Ovary (tissue), 3 donors: ENCODE results near the gene XPO5.

Experiments used
- EP300 ChIP-seq: sonication (generic); formaldehyde crosslinking; IDR thresholded peaks from one replicate; pipeline ENCODE4 v1.6.1; 2017; ENCODE audit warnings: antibody characterized with exemption
- POLR2A ChIP-seq: fragments of 450-650 bp; IDR thresholded peaks from one replicate; pipeline ENCODE4 v1.6.1; 2017; ENCODE audit warnings: antibody characterized with exemption, mild to moderate bottlenecking, moderate library complexity
- TF ChIP-seq, protein P1 (sequence below), 3 donors: fragments of 450-650 bp in 2 of 3; fragments of 200-600 bp in 1 of 3; IDR thresholded peaks; one replicate each; pipeline versions ENCODE4 v1.5.1 to v1.8.0; 2016 to 2022; ENCODE audit warnings: antibody characterized with exemption in 3 of 3, mild to moderate bottlenecking in 1 of 3
- donor health status: DM: no; HTN: no; CAD: no.

DNA sequence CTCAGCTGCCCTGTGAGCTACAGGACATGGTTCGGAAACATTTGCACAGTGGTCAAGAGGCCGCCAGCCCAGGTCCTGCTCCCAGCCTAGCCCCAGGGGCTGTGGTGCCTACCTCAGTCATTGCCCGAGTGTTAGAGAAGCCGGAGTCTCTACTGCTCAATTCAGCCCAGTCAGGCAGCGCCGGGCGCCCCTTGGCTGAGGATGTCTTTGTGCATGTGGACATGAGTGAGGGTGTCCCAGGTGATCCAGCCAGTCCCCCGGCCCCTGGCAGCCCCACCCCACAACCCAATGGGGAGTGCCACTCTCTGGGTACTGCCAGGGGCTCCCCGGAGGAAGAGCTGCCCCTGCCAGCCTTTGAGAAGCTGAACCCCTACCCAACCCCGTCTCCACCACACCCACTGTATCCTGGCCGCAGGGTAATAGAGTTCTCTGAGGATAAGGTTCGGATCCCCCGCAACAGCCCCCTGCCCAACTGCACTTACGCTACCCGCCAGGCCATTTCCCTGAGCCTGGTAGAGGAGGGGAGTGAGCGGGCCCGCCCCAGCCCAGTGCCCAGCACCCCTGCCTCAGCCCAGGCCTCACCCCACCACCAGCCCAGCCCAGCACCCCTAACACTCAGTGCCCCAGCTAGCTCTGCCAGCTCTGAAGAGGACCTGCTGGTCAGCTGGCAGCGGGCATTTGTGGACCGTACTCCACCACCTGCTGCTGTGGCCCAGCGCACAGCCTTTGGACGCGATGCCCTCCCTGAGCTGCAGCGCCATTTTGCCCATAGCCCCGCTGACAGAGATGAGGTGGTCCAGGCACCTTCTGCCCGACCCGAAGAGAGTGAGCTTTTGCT lies 70.9 kb downstream of the XPO5 start:
- TF ChIP-seq, protein P1, sequence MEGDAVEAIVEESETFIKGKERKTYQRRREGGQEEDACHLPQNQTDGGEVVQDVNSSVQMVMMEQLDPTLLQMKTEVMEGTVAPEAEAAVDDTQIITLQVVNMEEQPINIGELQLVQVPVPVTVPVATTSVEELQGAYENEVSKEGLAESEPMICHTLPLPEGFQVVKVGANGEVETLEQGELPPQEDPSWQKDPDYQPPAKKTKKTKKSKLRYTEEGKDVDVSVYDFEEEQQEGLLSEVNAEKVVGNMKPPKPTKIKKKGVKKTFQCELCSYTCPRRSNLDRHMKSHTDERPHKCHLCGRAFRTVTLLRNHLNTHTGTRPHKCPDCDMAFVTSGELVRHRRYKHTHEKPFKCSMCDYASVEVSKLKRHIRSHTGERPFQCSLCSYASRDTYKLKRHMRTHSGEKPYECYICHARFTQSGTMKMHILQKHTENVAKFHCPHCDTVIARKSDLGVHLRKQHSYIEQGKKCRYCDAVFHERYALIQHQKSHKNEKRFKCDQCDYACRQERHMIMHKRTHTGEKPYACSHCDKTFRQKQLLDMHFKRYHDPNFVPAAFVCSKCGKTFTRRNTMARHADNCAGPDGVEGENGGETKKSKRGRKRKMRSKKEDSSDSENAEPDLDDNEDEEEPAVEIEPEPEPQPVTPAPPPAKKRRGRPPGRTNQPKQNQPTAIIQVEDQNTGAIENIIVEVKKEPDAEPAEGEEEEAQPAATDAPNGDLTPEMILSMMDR (IDR thresholded peaks at IDR 0.05) = no peak
- TF ChIP-seq POLR2A (no peak), EP300 (no peak)
